ENCODE results near the gene ATP8B4. TPM values are rescaled to one million over a fixed set of nuclear protein-coding genes. Genes with fewer than 3 reads are reported as not detected.
"Not testable (repeated sequence)": the region's sequence is repeated elsewhere in the genome, so short reads cannot be mapped to it uniquely, and the experiment has no call there.

ATP8B4 gene
- total and polyA plus RNA-seq, 2 donors (not counting 1 experiment from before 2014, with no cell fraction given) = 0.42 TPM; not detected in 1

- intact Hi-C loops (cut with micrococcal nuclease) = no loop called here
- ATAC-seq (ENCODE audit: low read depth) (peak; percentile 62), DNase-seq (no peak)
- no peak overlapping the region for H3K27ac ChIP-seq (ENCODE audit: low read length in 2 of 2)
- no peak overlapping the region for H3K4me3 ChIP-seq (ENCODE audit: control extremely low read depth in 1 of 5, extremely low read depth in 1 of 5, insufficient read depth in 1 of 5, low read depth in 2 of 5, low read length in 4 of 5)
- Mint-ChIP-seq H3K4me1 (peaks cover 19% of the 10 kb centered on the region), H3K9me3 (ENCODE audit: insufficient read depth) (no peaks in the 10 kb centered on the region), H3K27me3 (no peaks in the 10 kb centered on the region), H3K27ac (peak overlapping the region; percentile 15), H3K4me3 (peak overlapping the region; percentile 0)
- no peaks in the 10 kb centered on the region for H3K4me1 ChIP-seq (ENCODE audit: control insufficient read depth in 2 of 2, insufficient read depth in 2 of 2, low read length in 2 of 2)
- H3K9ac ChIP-seq (ENCODE audit: low read length) = no peak overlapping the region
- WGBS (ENCODE audit: insufficient coverage) = no CpG with 5 or more reads among the region's 2 CpGs
- H3K27me3 ChIP-seq (replicated peaks in 1 of 4; ENCODE audit: control extremely low read depth in 1 of 4, control insufficient read depth in 3 of 4, insufficient read depth in 4 of 4, low read length in 3 of 4) = no peaks in the 10 kb centered on the region
- H3K36me3 ChIP-seq (replicated peaks in 1 of 2; ENCODE audit: control extremely low read depth in 1 of 2, control insufficient read depth in 1 of 2, extremely low read depth in 1 of 2, insufficient read depth in 2 of 2, low read length in 1 of 2) = no peaks in the 10 kb centered on the region
- ChIA-PET POLR2A (no interaction called here), CTCF (interaction anchor here (1.0 to 1.1 kb wide), 2 partner anchors 8 to 188 kb away, joined by 3 read pairs; no protein-coding TSS in a partner anchor)
- H4K20me1 ChIP-seq (ENCODE audit: control insufficient read depth, insufficient read depth, low read length, poor library complexity, severe bottlenecking) = no peaks in the 10 kb centered on the region
- no peak overlapping the region for H3K4me2 ChIP-seq (replicated peaks; ENCODE audit: low read depth, low read length, poor library complexity, severe bottlenecking)
- no peak for TF ChIP-seq CTCF (IDR thresholded peaks at IDR 0.05)
- no peak for TF ChIP-seq EZH2 (IDR thresholded peaks at IDR 0.05; ENCODE audit: borderline replicate concordance, insufficient read depth, low read depth, low read length, poor library complexity, severe bottlenecking)
- no peaks in the 10 kb centered on the region for H3K79me2 ChIP-seq (ENCODE audit: control insufficient read depth, insufficient read depth, low read length)
- no peaks in the 10 kb centered on the region for H3K9me3 ChIP-seq (ENCODE audit: control extremely low read depth in 1 of 3, control insufficient read depth in 2 of 3, insufficient read depth in 1 of 3, low read length in 2 of 3)
- peak overlapping the region; percentile 8 for H2AFZ ChIP-seq (ENCODE audit: insufficient read depth, low read depth, low read length, poor library complexity, severe bottlenecking)
Observed at GRCh38 chr15:50134524-50135024, 15.5 kb upstream of the ATP8B4 start.

GRCh38 chr15:50132251-50132984 lies 13.4 kb upstream of the ATP8B4 start:
- H3K9me3 Mint-ChIP-seq (ENCODE audit: insufficient read depth); H3K36me3 ChIP-seq (replicated peaks in 1 of 2; ENCODE audit: control extremely low read depth in 1 of 2, control insufficient read depth in 1 of 2, extremely low read depth in 1 of 2, insufficient read depth in 2 of 2, low read length in 1 of 2); H2AFZ ChIP-seq (ENCODE audit: insufficient read depth, low read depth, low read length, poor library complexity, severe bottlenecking); H3K4me3 ChIP-seq (ENCODE audit: control extremely low read depth in 1 of 5, extremely low read depth in 1 of 5, insufficient read depth in 1 of 5, low read depth in 2 of 5, low read length in 4 of 5); intact Hi-C loops (cut with micrococcal nuclease); H3K27ac ChIP-seq (ENCODE audit: low read length in 2 of 2); H3K27me3 ChIP-seq (replicated peaks in 1 of 4; ENCODE audit: control extremely low read depth in 1 of 4, control insufficient read depth in 3 of 4, insufficient read depth in 4 of 4, low read length in 3 of 4); H3K4me2 ChIP-seq (replicated peaks; ENCODE audit: low read depth, low read length, poor library complexity, severe bottlenecking); POLR2A ChIA-PET; H4K20me1 ChIP-seq (ENCODE audit: control insufficient read depth, insufficient read depth, low read length, poor library complexity, severe bottlenecking); ATAC-seq (ENCODE audit: low read depth); CTCF ChIA-PET; H3K9me3 ChIP-seq (ENCODE audit: control extremely low read depth in 1 of 3, control insufficient read depth in 2 of 3, insufficient read depth in 1 of 3, low read length in 2 of 3); DNase-seq; H3K4me3 Mint-ChIP-seq; H3K27me3 Mint-ChIP-seq; H3K79me2 ChIP-seq (ENCODE audit: control insufficient read depth, insufficient read depth, low read length); H3K4me1 ChIP-seq (ENCODE audit: control insufficient read depth in 2 of 2, insufficient read depth in 2 of 2, low read length in 2 of 2); H3K9ac ChIP-seq (ENCODE audit: low read length); H3K27ac Mint-ChIP-seq: not testable (repeated sequence)
- no CpG with 5 or more reads among the region's 3 CpGs for WGBS (ENCODE audit: insufficient coverage)
- H3K4me1 Mint-ChIP-seq = peaks cover 19% of the 10 kb centered on the region

All from B cell (primary cell).